Measurements from ENCODE around the gene CC2D2A.

CC2D2A gene

GRCh38 chr4:15552557-15553362 lies 83.1 kb downstream of the CC2D2A start:
- TF ChIP-seq CTCF (IDR thresholded peaks at IDR 0.05; ENCODE audit: low read depth, low read length) = no peak
- H3K36me3 ChIP-seq = peaks cover 10% of the 10 kb centered on the region; the same call in 1 of the 2 replicates
- DNase-seq = no peak
- H3K27ac ChIP-seq = no peak overlapping the region
- H3K4me3 ChIP-seq (ENCODE audit: low read depth, low read length) = no peak overlapping the region
- no peaks in the 10 kb centered on the region for H3K9me3 ChIP-seq (ENCODE audit: severe bottlenecking)
- H3K27me3 ChIP-seq (ENCODE audit: insufficient read depth, low read depth, severe bottlenecking) = no peaks in the 10 kb centered on the region

GRCh38 chr4:15556511-15557092 lies 86.9 kb downstream of the CC2D2A start:
- no peak for TF ChIP-seq CTCF (IDR thresholded peaks at IDR 0.05; ENCODE audit: low read depth, low read length)
- DNase-seq = no peak
- H3K27me3 ChIP-seq (ENCODE audit: insufficient read depth, low read depth, severe bottlenecking) = no peaks in the 10 kb centered on the region
- H3K27ac ChIP-seq = no peak overlapping the region
- H3K36me3 ChIP-seq = peaks cover 12% of the 10 kb centered on the region; the same call in 1 of the 2 replicates
- H3K4me3 ChIP-seq (ENCODE audit: low read depth, low read length) = no peak overlapping the region
- no peaks in the 10 kb centered on the region for H3K9me3 ChIP-seq (ENCODE audit: severe bottlenecking)

GRCh38 chr4:15557786-15558550 lies 88.3 kb downstream of the CC2D2A start:
- Histone ChIP-seq H3K36me3 (peaks cover 12% of the 10 kb centered on the region; the same call in 1 of the 2 replicates), H3K27me3 (ENCODE audit: insufficient read depth, low read depth, severe bottlenecking) (no peaks in the 10 kb centered on the region), H3K4me3 (ENCODE audit: low read depth, low read length) (no peak overlapping the region), H3K9me3 (ENCODE audit: severe bottlenecking) (no peaks in the 10 kb centered on the region), H3K27ac (no peak overlapping the region)
- DNase-seq = no peak
- no peak for TF ChIP-seq CTCF (IDR thresholded peaks at IDR 0.05; ENCODE audit: low read depth, low read length)

- H3K27ac ChIP-seq = no peak overlapping the region
- peaks cover 12% of the 10 kb centered on the region; the same call in 1 of the 2 replicates for H3K36me3 ChIP-seq
- TF ChIP-seq CTCF (IDR thresholded peaks at IDR 0.05; ENCODE audit: low read depth, low read length) = no peak
- no peak for DNase-seq
- no peaks in the 10 kb centered on the region for H3K27me3 ChIP-seq (ENCODE audit: insufficient read depth, low read depth, severe bottlenecking)
- H3K4me3 ChIP-seq (ENCODE audit: low read depth, low read length) = no peak overlapping the region
- H3K9me3 ChIP-seq (ENCODE audit: severe bottlenecking) = no peaks in the 10 kb centered on the region
Measured at GRCh38 chr4:15558561-15558960, 88.9 kb downstream of the CC2D2A start.

- DNase-seq = no peak
- Histone ChIP-seq H3K27ac (no peak overlapping the region), H3K36me3 (peaks cover 7% of the 10 kb centered on the region), H3K9me3 (ENCODE audit: severe bottlenecking) (no peaks in the 10 kb centered on the region), H3K27me3 (ENCODE audit: insufficient read depth, low read depth, severe bottlenecking) (no peaks in the 10 kb centered on the region), H3K4me3 (ENCODE audit: low read depth, low read length) (no peak overlapping the region)
- no peak for TF ChIP-seq CTCF (IDR thresholded peaks at IDR 0.05; ENCODE audit: low read depth, low read length)
Measured at GRCh38 chr4:15562114-15562513, 92.4 kb downstream of the CC2D2A start.
